ENCODE measurements around the gene EFCAB5. TPM values are rescaled to one million over a fixed set of nuclear protein-coding genes. Genes with fewer than 3 reads are reported as not detected.
"Not testable (repeated sequence)": the region's sequence is repeated elsewhere in the genome, so short reads cannot be mapped to it uniquely, and the experiment has no call there.

The EFCAB5 gene
- total RNA-seq, 1 experiment from 2014 or later = not detected

- not testable (repeated sequence) for H3K36me3 ChIP-seq (replicated peaks; ENCODE audit: control insufficient read depth, insufficient read depth, low read length); DNase-seq; H3K27me3 ChIP-seq (ENCODE audit: control insufficient read depth, insufficient read depth, low read length); H3K4me3 ChIP-seq (ENCODE audit: insufficient read depth, low read depth, low read length)
Measured at GRCh38 chr17:30011934-30012333, 70.5 kb downstream of the EFCAB5 start.

DNA sequence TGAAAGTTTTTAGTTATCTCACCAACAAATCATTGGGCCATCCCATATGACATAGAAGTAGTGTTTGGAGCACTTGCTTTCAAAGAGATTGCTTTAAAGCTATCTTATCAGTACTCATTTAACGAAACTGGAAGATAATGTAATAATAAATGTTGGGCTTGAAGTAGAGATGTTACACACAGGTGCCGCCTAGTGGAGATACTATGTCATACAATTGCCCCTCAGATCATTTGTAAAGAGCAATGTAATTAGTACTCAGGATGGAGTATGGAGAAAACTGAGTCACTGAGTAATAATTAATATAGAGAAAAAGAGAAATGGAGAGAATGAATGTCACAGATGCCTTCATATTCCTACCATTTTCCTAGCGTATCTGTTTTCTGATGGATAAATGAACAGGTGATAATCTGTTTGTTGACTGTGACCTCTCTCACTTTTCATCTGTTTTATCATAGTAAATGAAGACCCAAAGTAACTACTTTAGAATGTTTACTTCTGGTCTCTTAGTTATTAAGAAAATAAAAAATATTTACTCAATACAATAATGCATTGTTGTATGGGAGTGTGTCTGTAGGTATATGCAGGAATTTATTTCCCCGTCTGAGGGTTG is 80.4 kb downstream of the EFCAB5 start:
- peak; percentile 11 for DNase-seq
- Histone ChIP-seq H3K36me3 (replicated peaks; ENCODE audit: control insufficient read depth, insufficient read depth, low read length) (no peaks in the 10 kb centered on the region), H3K27me3 (ENCODE audit: control insufficient read depth, insufficient read depth, low read length) (no peaks in the 10 kb centered on the region), H3K4me3 (ENCODE audit: insufficient read depth, low read depth, low read length) (no peak overlapping the region)

- H3K4me3 ChIP-seq (ENCODE audit: insufficient read depth, low read depth, low read length); H3K27me3 ChIP-seq (ENCODE audit: control insufficient read depth, insufficient read depth, low read length); H3K36me3 ChIP-seq (replicated peaks; ENCODE audit: control insufficient read depth, insufficient read depth, low read length); DNase-seq: not testable (repeated sequence)
Measured at GRCh38 chr17:30025325-30025724, 83.9 kb downstream of the EFCAB5 start.

DNA sequence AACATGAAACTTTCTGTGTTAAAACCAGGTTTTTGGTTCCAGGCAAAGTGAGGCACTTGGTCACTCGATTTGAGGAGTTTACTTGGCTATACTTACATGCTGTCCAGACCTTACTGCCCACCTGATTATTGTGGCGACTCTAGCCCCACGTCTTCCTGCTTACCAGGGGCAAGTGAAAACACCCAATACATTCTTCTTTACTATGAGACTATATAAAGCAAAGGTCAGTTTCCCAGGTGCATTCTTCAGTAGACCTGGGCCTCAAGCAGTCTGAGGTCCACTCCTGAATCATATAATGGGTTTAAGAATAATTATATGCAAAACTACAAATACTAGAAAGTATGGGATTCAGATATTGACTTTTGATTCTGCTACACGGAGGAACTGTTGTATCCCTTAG is 86.2 kb downstream of the EFCAB5 start:
- Histone ChIP-seq H3K27me3 (ENCODE audit: control insufficient read depth, insufficient read depth, low read length) (no peaks in the 10 kb centered on the region), H3K36me3 (replicated peaks; ENCODE audit: control insufficient read depth, insufficient read depth, low read length) (no peaks in the 10 kb centered on the region)
- no peak for DNase-seq

GRCh38 chr17:30031214-30031869 is 89.9 kb downstream of the EFCAB5 start:
- Histone ChIP-seq H3K36me3 (replicated peaks; ENCODE audit: control insufficient read depth, insufficient read depth, low read length) (no peaks in the 10 kb centered on the region), H3K4me3 (ENCODE audit: insufficient read depth, low read depth, low read length) (no peak overlapping the region), H3K27me3 (ENCODE audit: control insufficient read depth, insufficient read depth, low read length) (no peaks in the 10 kb centered on the region)
- DNase-seq = no peak

More for the DNA sequence above, 86.2 kb downstream of the EFCAB5 start:
- no peak overlapping the region for H3K4me3 ChIP-seq (ENCODE audit: insufficient read depth, low read depth, low read length)

DNA sequence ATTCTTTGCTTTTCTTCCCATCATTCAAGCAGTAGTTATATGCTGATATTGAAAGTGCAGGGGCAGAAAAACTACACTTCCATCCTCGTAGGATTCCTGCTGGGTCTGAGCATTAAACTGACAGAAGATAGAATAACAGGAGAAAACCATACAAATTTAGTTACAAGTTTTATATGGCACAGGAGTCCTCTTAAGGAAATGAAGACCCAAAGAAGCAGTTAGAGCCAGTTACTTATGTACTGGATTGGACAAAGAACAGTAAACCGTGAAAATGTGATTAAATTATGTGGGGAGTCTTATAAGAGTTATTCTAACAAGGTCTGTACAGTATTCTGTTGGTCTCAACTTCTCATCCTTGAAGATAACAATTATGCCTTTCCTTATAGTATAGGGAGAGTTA is 93.9 kb downstream of the EFCAB5 start:
- no peaks in the 10 kb centered on the region for H3K27me3 ChIP-seq (ENCODE audit: control insufficient read depth, insufficient read depth, low read length)
- H3K36me3 ChIP-seq (replicated peaks; ENCODE audit: control insufficient read depth, insufficient read depth, low read length) = no peaks in the 10 kb centered on the region
- H3K4me3 ChIP-seq (ENCODE audit: insufficient read depth, low read depth, low read length) = no peak overlapping the region
- DNase-seq = no peak

DNA sequence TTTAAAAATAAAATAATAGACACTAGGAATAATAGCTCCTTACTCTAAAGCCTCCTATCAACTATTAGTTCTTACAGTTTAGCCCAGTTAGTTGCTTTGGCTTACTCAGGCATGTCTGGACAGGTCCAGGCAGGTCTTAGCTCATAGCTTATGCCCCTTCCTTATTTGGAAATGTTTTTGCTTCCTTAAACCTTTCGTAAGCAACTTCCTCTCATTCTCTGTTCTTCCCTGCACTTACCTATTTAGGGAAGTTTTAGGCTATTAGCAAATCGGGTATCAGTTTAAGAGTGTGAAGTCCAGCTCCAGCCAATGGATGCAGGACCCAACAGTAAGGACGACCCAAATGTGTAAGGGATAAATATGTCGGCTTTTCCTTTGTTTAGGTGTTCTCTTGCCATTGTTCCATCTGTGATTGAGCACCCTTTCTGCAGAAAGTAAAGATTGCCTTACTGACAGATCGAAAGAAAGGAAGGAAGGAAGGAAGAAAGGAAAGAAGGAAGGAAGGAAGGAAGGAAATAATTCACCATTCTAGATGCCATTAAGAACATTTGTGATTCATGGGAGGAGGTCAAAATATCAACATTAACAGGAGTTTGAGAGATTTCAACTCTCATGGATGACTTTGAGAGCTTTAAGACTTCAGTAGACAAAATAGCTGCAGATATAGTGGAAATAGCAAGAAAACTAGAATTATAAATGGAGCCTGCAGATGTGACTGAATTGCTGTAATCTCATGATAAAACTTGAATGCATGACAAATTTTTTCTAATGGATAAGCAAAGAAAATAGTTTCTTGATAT is 99.5 kb downstream of the EFCAB5 start:
- H3K4me3 ChIP-seq (ENCODE audit: insufficient read depth, low read depth, low read length) = not testable (repeated sequence)

GRCh38 chr17:30041551-30041950 is 100.1 kb downstream of the EFCAB5 start:
- no peak for DNase-seq
- no peaks in the 10 kb centered on the region for H3K27me3 ChIP-seq (ENCODE audit: control insufficient read depth, insufficient read depth, low read length)
- H3K4me3 ChIP-seq (ENCODE audit: insufficient read depth, low read depth, low read length) = no peak overlapping the region
- H3K36me3 ChIP-seq (replicated peaks; ENCODE audit: control insufficient read depth, insufficient read depth, low read length) = no peaks in the 10 kb centered on the region

More for the DNA sequence above, 99.5 kb downstream of the EFCAB5 start:
- DNase-seq; H3K27me3 ChIP-seq (ENCODE audit: control insufficient read depth, insufficient read depth, low read length); H3K36me3 ChIP-seq (replicated peaks; ENCODE audit: control insufficient read depth, insufficient read depth, low read length): not testable (repeated sequence)

DNA sequence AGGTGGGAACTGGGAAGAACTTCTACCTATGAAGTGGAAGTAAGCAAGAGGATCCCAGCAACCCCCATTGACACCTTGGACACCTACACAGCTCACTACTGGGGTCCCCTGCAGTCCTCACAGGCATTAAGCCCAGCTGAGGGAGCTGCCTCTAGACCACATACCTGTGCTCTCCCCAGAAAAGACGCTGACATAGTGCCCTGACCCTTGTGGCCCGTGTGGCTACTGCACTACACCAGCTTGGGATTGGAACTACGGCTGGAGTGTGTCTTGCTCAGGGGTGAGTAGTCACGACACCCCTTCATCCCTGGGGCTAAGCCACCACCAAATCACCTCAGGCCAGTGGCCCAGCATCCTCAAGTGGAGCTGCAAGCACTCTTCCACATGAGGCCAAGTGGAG is 120.9 kb downstream of the EFCAB5 start:
- no peak for DNase-seq
- Histone ChIP-seq H3K4me3 (ENCODE audit: insufficient read depth, low read depth, low read length) (no peak overlapping the region), H3K27me3 (ENCODE audit: control insufficient read depth, insufficient read depth, low read length) (no peaks in the 10 kb centered on the region), H3K36me3 (replicated peaks; ENCODE audit: control insufficient read depth, insufficient read depth, low read length) (no peaks in the 10 kb centered on the region)

DNA sequence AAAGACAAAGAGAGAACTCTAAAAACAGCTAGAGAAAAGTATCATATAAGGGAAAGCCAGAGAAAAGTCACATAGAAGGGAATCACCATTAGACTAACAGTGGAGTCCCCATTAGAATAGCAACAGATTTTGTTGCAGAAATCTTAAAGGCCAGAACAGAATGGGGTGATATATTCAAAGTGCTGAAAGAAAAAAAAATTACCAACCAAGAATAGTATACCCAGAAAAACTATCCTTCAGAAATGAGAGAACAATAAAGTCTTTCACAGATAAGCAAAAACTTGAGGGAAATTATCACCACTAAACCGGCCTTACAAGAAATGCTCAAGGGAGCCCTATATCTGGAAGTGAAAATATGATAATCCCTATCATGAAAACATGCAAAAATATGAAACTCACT is 123.3 kb downstream of the EFCAB5 start:
- Histone ChIP-seq H3K27me3 (ENCODE audit: control insufficient read depth, insufficient read depth, low read length) (no peaks in the 10 kb centered on the region), H3K4me3 (ENCODE audit: insufficient read depth, low read depth, low read length) (no peak overlapping the region), H3K36me3 (replicated peaks; ENCODE audit: control insufficient read depth, insufficient read depth, low read length) (no peaks in the 10 kb centered on the region)
- no peak for DNase-seq

DNA sequence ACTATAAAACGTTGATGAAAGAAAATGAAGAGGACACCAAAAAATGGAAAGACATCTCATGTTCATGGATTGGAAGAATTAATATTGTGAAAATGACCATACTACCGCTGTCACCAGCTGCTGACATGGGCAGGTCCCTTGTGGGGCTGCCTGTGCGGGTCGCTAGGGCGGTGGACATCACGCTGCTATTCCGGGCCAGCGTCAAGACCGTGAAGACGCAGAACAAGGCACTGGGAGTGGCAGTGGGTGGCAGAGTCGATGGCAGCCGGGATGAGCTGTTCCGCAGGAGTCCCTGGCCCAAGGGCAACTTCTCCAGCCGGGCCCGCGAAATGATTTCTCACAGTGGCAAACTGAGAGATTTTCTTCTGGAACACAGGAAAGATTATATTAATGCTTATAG is 127.0 kb downstream of the EFCAB5 start:
- Histone ChIP-seq H3K36me3 (replicated peaks; ENCODE audit: control insufficient read depth, insufficient read depth, low read length) (no peaks in the 10 kb centered on the region), H3K4me3 (ENCODE audit: insufficient read depth, low read depth, low read length) (no peak overlapping the region)
- DNase-seq = no peak

GRCh38 chr17:30074254-30074653 is 132.8 kb downstream of the EFCAB5 start:
- Histone ChIP-seq H3K27me3 (ENCODE audit: control insufficient read depth, insufficient read depth, low read length) (no peaks in the 10 kb centered on the region), H3K36me3 (replicated peaks; ENCODE audit: control insufficient read depth, insufficient read depth, low read length) (no peaks in the 10 kb centered on the region), H3K4me3 (ENCODE audit: insufficient read depth, low read depth, low read length) (no peak overlapping the region)
- DNase-seq = no peak

More for the DNA sequence above, 127.0 kb downstream of the EFCAB5 start:
- H3K27me3 ChIP-seq (ENCODE audit: control insufficient read depth, insufficient read depth, low read length) = no peaks in the 10 kb centered on the region

- DNase-seq = no peak
- Histone ChIP-seq H3K4me3 (ENCODE audit: insufficient read depth, low read depth, low read length) (no peak overlapping the region), H3K36me3 (replicated peaks; ENCODE audit: control insufficient read depth, insufficient read depth, low read length) (no peaks in the 10 kb centered on the region), H3K27me3 (ENCODE audit: control insufficient read depth, insufficient read depth, low read length) (no peaks in the 10 kb centered on the region)
Measured at GRCh38 chr17:30074730-30075129, 133.3 kb downstream of the EFCAB5 start.

DNA sequence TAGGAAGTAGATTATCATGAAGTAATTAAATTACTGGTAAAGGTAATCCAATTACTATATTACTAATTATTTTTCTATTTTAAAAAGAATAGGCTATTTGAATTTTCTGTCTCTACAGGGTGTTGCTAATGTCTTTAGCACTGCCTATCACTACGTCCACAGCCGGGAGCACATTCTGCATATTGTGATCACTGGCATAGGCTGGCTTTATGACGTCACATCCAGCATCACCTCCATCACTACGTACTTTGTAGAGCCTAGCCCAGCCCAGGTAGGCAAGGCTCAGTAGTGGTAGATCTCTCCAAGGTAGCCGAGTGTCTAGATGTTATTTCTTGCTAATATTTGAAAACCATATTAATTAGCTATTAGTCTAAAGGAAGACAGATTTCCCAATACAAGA is 141.3 kb downstream of the EFCAB5 start:
- Histone ChIP-seq H3K27me3 (ENCODE audit: control insufficient read depth, insufficient read depth, low read length) (no peaks in the 10 kb centered on the region), H3K4me3 (ENCODE audit: insufficient read depth, low read depth, low read length) (no peak overlapping the region), H3K36me3 (replicated peaks; ENCODE audit: control insufficient read depth, insufficient read depth, low read length) (no peaks in the 10 kb centered on the region)
- DNase-seq = no peak

- no peak overlapping the region for H3K4me3 ChIP-seq (ENCODE audit: insufficient read depth, low read depth, low read length)
- H3K36me3 ChIP-seq (replicated peaks; ENCODE audit: control insufficient read depth, insufficient read depth, low read length) = no peaks in the 10 kb centered on the region
- H3K27me3 ChIP-seq (ENCODE audit: control insufficient read depth, insufficient read depth, low read length) = no peaks in the 10 kb centered on the region
- DNase-seq = no peak
Measured at GRCh38 chr17:30084788-30085187, 143.4 kb downstream of the EFCAB5 start.

Data from H7 (cell line).